Bladder microvascular endothelial cell (primary cell): ENCODE data around the gene GBP1. TPM values are rescaled to one million over a fixed set of nuclear protein-coding genes. Genes with fewer than 3 reads are reported as not detected.

Source experiments
- total RNA-seq: library from RNA; depleted of rRNA; stranded (reverse); fragments of >200 nt; gene quantifications from 2 replicates; pipeline ENCODE4 v1.2.3, GENCODE V29; 2014

The GBP1 gene
- 29.3 and 40.2 TPM in 2 replicates for total RNA-seq

GRCh38 chr1:89065079-89065868 lies at the start of gene GBP1:
GBP1 (minus strand) TSS chr1:89065208; CDS start chr1:89063234, 1,974 bp downstream.

GRCh38 chr1:89022167-89022959 lies 42.6 kb downstream of the GBP1 start, which contains the start of gene GBP3:
GBP3 (minus strand) TSS chr1:89022866; CDS start chr1:89020721, 2,145 bp downstream.

Other genes starting within 250 kb of the GBP1 start
- 27.0 and 44.9 TPM in 2 replicates for gene GTF2B, start 173.6 kb downstream of the GBP1 start, total RNA-seq
- gene KYAT3, start 72.6 kb downstream of the GBP1 start, total RNA-seq, result 11.1 and 13.4 TPM in 2 replicates
- gene RBMXL1, start 72.6 kb downstream of the GBP1 start, total RNA-seq, result 6.5 and 10.8 TPM in 2 replicates
- 8.6 and 40.7 TPM in 2 replicates for gene GBP3, start 42.3 kb downstream of the GBP1 start, total RNA-seq
- gene GBP2, start 60.9 kb upstream of the GBP1 start, total RNA-seq, result 53.6 and 75.8 TPM in 2 replicates
- not detected in 2 replicates for gene GBP7, start 110.8 kb upstream of the GBP1 start, total RNA-seq
- 19.1 and 24.8 TPM in 2 replicates for gene GBP4, start 133.7 kb upstream of the GBP1 start, total RNA-seq
- 0.81 and 0.94 TPM in 2 replicates for gene GBP5, start 207.7 kb upstream of the GBP1 start, total RNA-seq